Measurements from ENCODE around the gene RASSF4.

GRCh38 chr10:44935201-44935965 lies 24.2 kb upstream of the RASSF4 start:
- no peak for TF ChIP-seq POLR2A (IDR thresholded peaks at IDR 0.05)
- TF ChIP-seq POLR2AphosphoS5 (IDR thresholded peaks at IDR 0.05; ENCODE audit: insufficient read depth in 1 of 2, low read depth in 1 of 2), result no peak
- no peak for TF ChIP-seq CTCF (IDR thresholded peaks at IDR 0.05)
